Thyroid gland (tissue), 4 donors: ENCODE results near the gene LSP1. TPM values are rescaled to one million over a fixed set of nuclear protein-coding genes. Genes with fewer than 3 reads are reported as not detected.
"Not testable (repeated sequence)": the region's sequence is repeated elsewhere in the genome, so short reads cannot be mapped to it uniquely, and the experiment has no call there.

Experiments
- DNase-seq, 2 donors: peaks; one replicate each; pipeline ENCODE4 v3.0.0-alpha.2; 2019
- H3K27ac ChIP-seq, 3 donors: fragments of 200-600 bp; sonication (generic); 1 replicate in 2 of 3; 2 replicates in 1 of 3; pipeline ENCODE4 v1.5.1; 2016 to 2019; ENCODE audit warnings: mild to moderate bottlenecking in 1 of 3, moderate library complexity in 1 of 3
- H3K27me3 ChIP-seq: fragments of 200-600 bp; sonication (generic); one replicate; pipeline ENCODE4 v1.5.1; 2019
- H3K36me3 ChIP-seq, 2 donors: fragments of 200-600 bp; sonication (generic); one replicate each; pipeline ENCODE4 v1.5.1; 2016 to 2019
- H3K4me1 ChIP-seq, 2 donors: fragments of 200-600 bp; sonication (generic); one replicate each; pipeline ENCODE4 v1.5.1; 2017 to 2019
- H3K4me3 ChIP-seq, 3 donors: fragments of 200-600 bp; sonication (generic); replicated peaks in 1 of 3; 1 replicate in 2 of 3; 2 replicates in 1 of 3; pipeline ENCODE4 v1.5.1; 2016; ENCODE audit warnings: mild to moderate bottlenecking in 1 of 3
- H3K9me3 ChIP-seq: fragments of 200-600 bp; sonication (generic); one replicate; pipeline ENCODE4 v1.5.1; 2017
- POLR2A ChIP-seq, 2 donors: fragments of 450-650 bp; IDR thresholded peaks; one replicate each; pipeline ENCODE4 v1.6.1; 2017; ENCODE audit warnings: antibody characterized with exemption in 2 of 2, mild to moderate bottlenecking in 2 of 2, moderate library complexity in 1 of 2
- WGBS, 2 donors: methylation state at CpG; one replicate each; pipeline ENCODE4 v1.1.5; 2017; 5-methylcytosine and 5-hydroxymethylcytosine counted together
- intact Hi-C: fragments of 100-400 bp; cut with DNase I; formaldehyde crosslinking; loops from one replicate; pipeline ENCODE4 v1.15.1; 2023
- total RNA-seq, 4 donors: library from RNA; depleted of rRNA; stranded (reverse); fragments of >200 nt; gene quantifications; one replicate each; pipeline ENCODE4 v1.2.3, GENCODE V29; 2016
- TF ChIP-seq, protein P1 (sequence below), 6 experiments: fragments of 200-600 bp in 3 of 6; fragments of 450-650 bp in 3 of 6; sonication (generic) in 3 of 6; IDR thresholded peaks; one replicate each; pipeline ENCODE4 v1.5.1; 2016 to 2019; ENCODE audit warnings: antibody characterized with exemption in 6 of 6, mild to moderate bottlenecking in 2 of 6, inconsistent platforms in 1 of 6, moderate library complexity in 1 of 6

LSP1 gene
- total RNA-seq, 4 donors from 2014 or later: 6.7 to 26.1 (median 10.5) TPM

DNA sequence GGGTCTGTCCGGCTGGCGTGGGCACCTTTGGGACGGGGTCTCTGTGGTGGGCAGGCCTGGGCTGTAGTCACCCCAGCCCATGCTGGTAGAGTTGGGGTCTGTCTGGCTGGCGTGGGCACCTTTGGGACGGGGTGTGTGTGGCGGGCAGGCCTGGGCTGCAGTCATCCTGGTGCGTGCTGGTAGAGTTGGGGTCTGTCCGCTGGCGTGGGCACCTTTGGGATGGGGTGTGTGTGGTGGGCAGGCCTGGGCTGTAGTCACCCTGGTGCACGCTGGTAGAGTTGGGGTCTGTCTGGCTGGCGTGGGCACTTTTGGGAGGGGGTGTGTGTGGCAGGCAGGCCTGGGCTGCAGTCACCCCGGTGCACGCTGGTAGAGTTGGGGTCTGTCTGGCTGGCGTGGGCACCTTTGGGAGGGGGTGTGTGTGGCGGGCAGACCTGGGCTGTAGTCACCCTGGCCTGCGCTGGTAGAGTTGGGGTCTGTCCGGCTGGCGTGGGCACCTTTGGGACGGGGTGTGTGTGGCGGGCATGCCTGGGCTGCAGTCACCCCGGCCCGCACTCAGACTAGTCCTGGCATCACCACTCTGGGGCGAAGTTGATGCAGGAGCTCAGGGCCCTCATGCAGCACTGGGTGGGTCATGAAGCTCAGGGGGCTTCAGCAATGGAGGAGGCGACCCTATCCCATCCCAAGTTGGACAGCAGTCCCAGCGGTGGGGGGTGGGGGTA, 19.5 kb downstream of the LSP1 start:
- TF ChIP-seq POLR2A (IDR thresholded peaks at IDR 0.05): no peak
- TF ChIP-seq, protein P1, sequence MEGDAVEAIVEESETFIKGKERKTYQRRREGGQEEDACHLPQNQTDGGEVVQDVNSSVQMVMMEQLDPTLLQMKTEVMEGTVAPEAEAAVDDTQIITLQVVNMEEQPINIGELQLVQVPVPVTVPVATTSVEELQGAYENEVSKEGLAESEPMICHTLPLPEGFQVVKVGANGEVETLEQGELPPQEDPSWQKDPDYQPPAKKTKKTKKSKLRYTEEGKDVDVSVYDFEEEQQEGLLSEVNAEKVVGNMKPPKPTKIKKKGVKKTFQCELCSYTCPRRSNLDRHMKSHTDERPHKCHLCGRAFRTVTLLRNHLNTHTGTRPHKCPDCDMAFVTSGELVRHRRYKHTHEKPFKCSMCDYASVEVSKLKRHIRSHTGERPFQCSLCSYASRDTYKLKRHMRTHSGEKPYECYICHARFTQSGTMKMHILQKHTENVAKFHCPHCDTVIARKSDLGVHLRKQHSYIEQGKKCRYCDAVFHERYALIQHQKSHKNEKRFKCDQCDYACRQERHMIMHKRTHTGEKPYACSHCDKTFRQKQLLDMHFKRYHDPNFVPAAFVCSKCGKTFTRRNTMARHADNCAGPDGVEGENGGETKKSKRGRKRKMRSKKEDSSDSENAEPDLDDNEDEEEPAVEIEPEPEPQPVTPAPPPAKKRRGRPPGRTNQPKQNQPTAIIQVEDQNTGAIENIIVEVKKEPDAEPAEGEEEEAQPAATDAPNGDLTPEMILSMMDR (IDR thresholded peaks at IDR 0.05): no peak
- intact Hi-C loops: no loop called here
- whole genome bisulfite sequencing, 2 donors: 84 to 91% methylated on average over 6 to 20 of the region's 25 CpGs
- no peaks in the 10 kb centered on the region for H3K27me3 ChIP-seq
- H3K27ac ChIP-seq: no peak overlapping the region
- H3K9me3 ChIP-seq: no peaks in the 10 kb centered on the region
- no peaks in the 10 kb centered on the region for H3K36me3 ChIP-seq
- peaks cover 0 to 7% of the 10 kb centered on the region in 2 donors for H3K4me1 ChIP-seq
- H3K4me3 ChIP-seq: no peak overlapping the region
- no peak for DNase-seq

DNA sequence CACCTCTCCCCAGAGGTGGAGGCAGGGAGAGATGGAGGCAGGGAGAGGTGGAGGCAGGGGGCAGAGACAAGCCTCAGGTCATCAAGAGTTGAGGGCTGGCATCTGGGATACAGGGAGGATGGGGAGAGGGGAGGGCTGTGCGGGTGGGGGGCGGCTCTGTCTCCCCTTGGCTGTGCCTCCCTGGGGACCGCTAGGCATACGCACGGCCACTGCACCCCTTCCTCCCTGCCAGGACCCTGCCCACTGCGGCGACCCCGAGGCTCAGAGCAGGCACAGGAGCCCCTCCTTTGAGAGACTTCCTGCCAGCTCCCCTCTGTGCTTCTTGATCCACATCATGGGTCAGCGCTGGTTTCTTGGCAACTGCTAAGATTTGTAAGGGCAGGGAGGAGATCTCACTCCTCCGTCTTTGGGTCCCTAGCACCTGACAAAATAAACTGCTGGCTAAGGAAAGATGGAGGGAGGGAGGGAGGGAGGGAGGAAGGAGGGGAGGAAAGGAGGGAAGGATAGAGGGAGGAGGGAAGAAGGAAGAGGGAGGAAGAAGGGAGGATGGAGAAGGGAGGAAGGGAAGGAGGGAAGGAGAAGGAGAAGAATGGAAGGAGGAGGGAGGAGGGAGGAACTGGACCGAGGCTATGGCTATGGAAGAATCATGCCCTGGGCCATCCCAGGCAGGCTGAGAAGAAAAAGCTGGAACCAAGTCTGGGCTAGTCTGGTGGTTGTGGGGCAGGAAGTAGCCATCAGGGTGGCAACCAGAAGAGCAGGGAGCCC, 20.3 kb downstream of the LSP1 start:
- Histone ChIP-seq H3K9me3 (no peaks in the 10 kb centered on the region), H3K4me1 (peaks cover 0 to 7% of the 10 kb centered on the region in 2 donors), H3K4me3 (no peak overlapping the region), H3K27ac (no peak overlapping the region), H3K27me3 (no peaks in the 10 kb centered on the region), H3K36me3 (no peaks in the 10 kb centered on the region)
- intact Hi-C loops: no loop called here
- 19 to 43% methylated on average over 9 to 11 of the region's 11 CpGs for WGBS, 2 donors
- no peak for TF ChIP-seq POLR2A (IDR thresholded peaks at IDR 0.05)
- TF ChIP-seq, protein P1 (IDR thresholded peaks at IDR 0.05): no peak
- no peak for DNase-seq

DNA sequence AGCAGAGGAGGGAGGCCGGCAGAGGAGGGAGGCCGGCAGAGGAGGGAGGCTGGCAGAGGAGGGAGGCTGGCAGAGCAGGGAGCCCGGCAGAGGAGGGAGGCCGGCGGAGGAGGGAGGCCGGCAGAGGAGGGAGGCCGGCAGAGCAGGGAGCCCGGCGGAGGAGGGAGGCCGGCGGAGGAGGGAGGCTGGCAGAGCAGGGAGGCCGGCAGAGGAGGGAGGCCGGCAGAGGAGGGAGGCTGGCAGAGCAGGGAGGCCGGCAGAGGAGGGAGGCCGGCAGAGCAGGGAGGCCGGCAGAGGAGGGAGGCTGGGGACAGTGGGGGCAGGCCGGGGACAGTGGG, 20.9 kb downstream of the LSP1 start:
- WGBS, 2 donors: 80 to 86% methylated on average over 15 to 17 of the region's 17 CpGs
- H3K4me1 ChIP-seq, H3K36me3 ChIP-seq, H3K9me3 ChIP-seq, DNase-seq, H3K27ac ChIP-seq, H3K27me3 ChIP-seq, H3K4me3 ChIP-seq, intact Hi-C loops: not testable (repeated sequence)

DNA sequence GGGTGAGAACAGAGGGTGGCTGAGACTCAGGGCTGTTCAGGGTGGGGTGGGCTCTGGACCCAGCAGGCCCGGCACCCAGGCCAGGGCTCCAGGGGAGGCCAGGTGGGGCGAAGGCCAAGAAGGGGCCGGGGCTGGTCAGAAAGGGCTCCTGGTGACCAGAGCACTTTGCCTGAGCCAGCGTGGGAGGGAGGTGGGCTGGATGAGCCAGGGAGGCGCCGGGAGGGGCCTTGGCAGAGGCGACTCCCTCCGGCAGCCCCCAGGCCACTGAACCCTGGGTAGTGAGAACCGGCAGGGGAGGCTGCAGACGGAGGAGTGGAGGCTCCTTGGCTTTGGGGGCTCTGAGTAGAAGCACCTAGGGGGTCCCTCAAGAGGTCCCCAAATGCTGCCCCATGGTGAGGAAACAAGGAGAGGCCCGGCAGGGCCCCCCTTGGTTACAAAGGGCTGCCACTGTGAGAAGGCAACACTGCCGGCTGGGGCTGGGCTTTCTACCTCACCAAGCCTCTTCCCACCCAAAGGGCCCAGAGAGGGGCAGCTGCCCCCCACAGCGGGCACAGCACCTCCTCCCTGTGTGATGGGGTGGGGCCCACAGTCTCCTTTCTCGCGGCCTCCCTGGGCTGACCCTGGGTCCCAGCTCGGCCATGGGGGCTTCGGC, 21.7 kb downstream of the LSP1 start:
- H3K9me3 ChIP-seq, H3K4me3 ChIP-seq, H3K36me3 ChIP-seq, intact Hi-C loops, H3K27me3 ChIP-seq, H3K4me1 ChIP-seq, DNase-seq: not testable (repeated sequence)
- 75 to 81% methylated on average over 11 to 12 of the region's 17 CpGs for WGBS, 2 donors
- H3K27ac ChIP-seq: peak overlapping the region in 1 of 3 donors; percentile 17

DNA sequence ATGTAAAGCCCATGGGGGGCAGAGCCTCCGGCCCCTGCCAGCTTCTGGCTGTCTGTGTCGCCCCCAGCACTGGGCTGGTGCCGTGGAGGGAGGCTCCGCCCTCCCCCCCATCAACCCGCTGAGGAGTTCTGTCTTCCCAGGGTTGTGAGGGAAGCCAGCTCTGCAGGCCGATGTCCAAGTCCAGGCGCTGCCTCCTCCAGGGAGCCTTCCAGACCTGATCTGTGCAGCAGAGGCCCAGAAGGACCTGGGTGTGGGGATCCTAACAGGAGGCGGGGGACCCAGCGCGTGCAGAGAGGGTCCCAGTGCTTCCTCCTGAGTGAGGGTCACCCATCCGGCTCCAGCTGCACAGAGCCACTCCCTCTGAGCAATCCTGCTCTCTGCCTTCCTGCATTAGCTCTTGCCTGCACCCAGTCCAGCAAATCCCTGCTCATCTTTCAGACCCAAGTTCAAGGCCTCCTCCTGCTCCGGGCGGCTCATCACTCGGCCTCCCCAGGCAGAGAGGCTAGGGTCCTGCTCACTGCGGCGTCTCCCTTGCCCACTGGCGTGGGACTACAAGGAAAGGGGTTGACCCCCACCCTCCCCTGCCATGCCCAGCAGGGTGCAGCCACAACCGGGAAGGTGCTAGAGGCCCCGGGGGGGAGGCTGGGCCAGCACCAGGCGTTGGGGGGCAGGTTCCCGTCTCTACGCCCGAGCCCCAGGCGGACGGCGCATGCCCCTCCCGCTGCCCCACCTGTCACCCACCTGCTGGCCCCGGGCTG, 22.4 kb downstream of the LSP1 start:
- H3K4me3 ChIP-seq: no peak overlapping the region
- no peaks in the 10 kb centered on the region for H3K9me3 ChIP-seq
- WGBS, 2 donors: 84 to 87% methylated on average over 9 to 17 of the region's 28 CpGs
- H3K27me3 ChIP-seq: no peaks in the 10 kb centered on the region
- intact Hi-C loops: no loop called here
- no peaks in the 10 kb centered on the region for H3K36me3 ChIP-seq
- TF ChIP-seq, protein P1 (IDR thresholded peaks at IDR 0.05): no peak
- no peak for TF ChIP-seq POLR2A (IDR thresholded peaks at IDR 0.05)
- peaks cover 0 to 9% of the 10 kb centered on the region in 2 donors for H3K4me1 ChIP-seq
- peak in 1 of 2 donors; percentile 0 for DNase-seq
- peak overlapping the region in 1 of 3 donors; percentile 17 for H3K27ac ChIP-seq

DNA sequence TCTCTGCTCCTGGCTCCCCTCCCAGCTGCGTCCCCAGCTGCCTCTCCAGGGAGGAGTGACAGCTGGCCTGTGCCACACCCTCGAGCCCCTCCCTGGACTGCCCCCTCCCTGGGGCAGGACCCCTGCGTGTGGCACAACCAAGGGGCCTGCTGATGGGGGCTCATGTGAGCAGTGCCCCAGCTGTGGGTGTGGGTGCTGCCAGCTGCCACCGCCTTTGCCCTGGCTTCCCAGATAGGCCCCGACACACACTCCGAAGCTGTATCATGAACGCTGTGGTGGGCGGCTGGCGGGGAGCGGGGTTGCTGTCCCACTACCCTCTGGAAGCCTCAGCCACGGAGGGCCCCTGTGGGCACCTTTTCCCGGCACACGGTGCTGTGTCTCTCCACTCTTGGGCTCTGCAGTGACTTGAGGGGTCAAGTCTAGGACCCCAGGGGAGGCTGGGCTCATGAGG, 23.0 kb downstream of the LSP1 start:
- H3K36me3 ChIP-seq, H3K27me3 ChIP-seq, H3K9me3 ChIP-seq, H3K4me3 ChIP-seq, DNase-seq, intact Hi-C loops: not testable (repeated sequence)
- 83 to 90% methylated on average over 1 to 4 of the region's 13 CpGs for WGBS, 2 donors
- Histone ChIP-seq H3K27ac (peak overlapping the region in 1 of 3 donors; percentile 17), H3K4me1 (peaks cover 0 to 15% of the 10 kb centered on the region in 2 donors)
